ENCODE data around the gene ERCC1.
"Not testable (repeated sequence)": the region's sequence is repeated elsewhere in the genome, so short reads cannot be mapped to it uniquely, and the experiment has no call there.

ERCC1 gene

DNA sequence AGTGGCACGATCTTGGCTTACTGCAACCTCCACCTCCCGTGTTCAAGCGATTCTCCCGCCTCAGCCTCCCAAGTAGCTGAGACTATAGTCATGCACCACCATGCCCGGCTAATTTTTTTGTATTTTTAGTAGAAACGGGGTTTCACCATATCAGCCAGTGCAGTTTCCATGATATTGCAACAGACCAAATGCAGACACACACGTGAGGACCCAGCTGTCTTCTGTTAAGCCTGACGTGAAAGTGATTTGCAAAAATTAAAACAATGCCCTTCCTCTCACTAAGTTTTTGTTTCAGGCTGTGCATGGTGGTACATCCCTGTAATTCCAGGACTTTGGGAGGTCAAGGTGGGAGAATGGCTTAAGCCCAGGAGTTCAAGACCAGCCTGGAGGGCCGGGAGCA lies 7.3 kb upstream of the ERCC1 start:
- H3K4me3 ChIP-seq (ENCODE audit: low read length in 2 of 2); H3K79me1 ChIP-seq (ENCODE audit: low read depth, low read length); H2BK15ac ChIP-seq (ENCODE audit: low read length); H3K9ac ChIP-seq (ENCODE audit: low read depth, low read length, poor library complexity); H3K4ac ChIP-seq (ENCODE audit: low read length); H4K8ac ChIP-seq (ENCODE audit: low read depth, low read length); H2BK5ac ChIP-seq (ENCODE audit: low read length); DNase-seq (ENCODE audit: low spot score); H3K36me3 ChIP-seq (replicated peaks in 1 of 2; ENCODE audit: control insufficient read depth in 2 of 2, insufficient read depth in 2 of 2, low read length in 2 of 2); H3K4me2 ChIP-seq (ENCODE audit: insufficient read depth, low read length, poor library complexity, severe bottlenecking); H2BK120ac ChIP-seq (ENCODE audit: low read depth, low read length); H3K27me3 ChIP-seq (ENCODE audit: control insufficient read depth in 3 of 3, insufficient read depth in 3 of 3, low read depth in 1 of 3, low read length in 3 of 3); H3K23ac ChIP-seq (ENCODE audit: low read depth, low read length, poor library complexity); H3K27ac ChIP-seq (replicated peaks; ENCODE audit: low read length); H3K4me1 ChIP-seq (ENCODE audit: control insufficient read depth in 2 of 2, insufficient read depth in 1 of 2, low read depth in 1 of 2, low read length in 2 of 2); H3K18ac ChIP-seq (ENCODE audit: low read length); H2BK12ac ChIP-seq (ENCODE audit: low read length); H4K91ac ChIP-seq (ENCODE audit: low read depth, low read length, poor library complexity); H3K14ac ChIP-seq (ENCODE audit: low read length); H3K9me3 ChIP-seq (replicated peaks in 1 of 2; ENCODE audit: control insufficient read depth in 2 of 2, insufficient read depth in 1 of 2, low read depth in 1 of 2, low read length in 2 of 2); H2AK5ac ChIP-seq (ENCODE audit: low read depth, low read length); H2AFZ ChIP-seq (ENCODE audit: low read length): not testable (repeated sequence)
- no CpG with 5 or more reads among the region's 9 CpGs for WGBS, 2 donors (ENCODE audit: extremely low coverage in 2 of 2, insufficient read length in 2 of 2, insufficient replicate concordance in 1 of 2)

DNA sequence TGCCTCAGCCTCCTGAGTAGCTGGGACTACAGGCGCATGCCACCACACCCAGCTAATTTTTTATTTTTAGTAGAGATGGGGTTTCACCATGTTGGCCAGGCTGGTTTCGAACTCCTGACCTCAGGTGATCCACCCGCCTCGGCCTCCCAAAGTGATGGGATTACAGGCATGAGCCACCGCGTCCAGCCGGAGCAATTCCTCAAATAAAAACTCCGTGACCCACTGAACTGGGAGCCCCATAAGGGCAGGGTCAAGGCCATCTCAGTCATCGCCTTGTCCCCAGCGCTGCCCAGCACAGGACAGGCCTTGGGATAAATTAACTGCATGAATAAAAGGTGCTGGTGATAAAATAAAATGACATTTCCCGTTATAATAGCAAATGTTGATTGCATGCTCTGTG lies 6.2 kb upstream of the ERCC1 start:
- not testable (repeated sequence) for H3K9me3 ChIP-seq (replicated peaks in 1 of 2; ENCODE audit: control insufficient read depth in 2 of 2, insufficient read depth in 1 of 2, low read depth in 1 of 2, low read length in 2 of 2); H2BK5ac ChIP-seq (ENCODE audit: low read length)
- WGBS, 2 donors (ENCODE audit: extremely low coverage in 2 of 2, insufficient read length in 2 of 2, insufficient replicate concordance in 1 of 2), result no CpG with 5 or more reads among the region's 11 CpGs

DNA sequence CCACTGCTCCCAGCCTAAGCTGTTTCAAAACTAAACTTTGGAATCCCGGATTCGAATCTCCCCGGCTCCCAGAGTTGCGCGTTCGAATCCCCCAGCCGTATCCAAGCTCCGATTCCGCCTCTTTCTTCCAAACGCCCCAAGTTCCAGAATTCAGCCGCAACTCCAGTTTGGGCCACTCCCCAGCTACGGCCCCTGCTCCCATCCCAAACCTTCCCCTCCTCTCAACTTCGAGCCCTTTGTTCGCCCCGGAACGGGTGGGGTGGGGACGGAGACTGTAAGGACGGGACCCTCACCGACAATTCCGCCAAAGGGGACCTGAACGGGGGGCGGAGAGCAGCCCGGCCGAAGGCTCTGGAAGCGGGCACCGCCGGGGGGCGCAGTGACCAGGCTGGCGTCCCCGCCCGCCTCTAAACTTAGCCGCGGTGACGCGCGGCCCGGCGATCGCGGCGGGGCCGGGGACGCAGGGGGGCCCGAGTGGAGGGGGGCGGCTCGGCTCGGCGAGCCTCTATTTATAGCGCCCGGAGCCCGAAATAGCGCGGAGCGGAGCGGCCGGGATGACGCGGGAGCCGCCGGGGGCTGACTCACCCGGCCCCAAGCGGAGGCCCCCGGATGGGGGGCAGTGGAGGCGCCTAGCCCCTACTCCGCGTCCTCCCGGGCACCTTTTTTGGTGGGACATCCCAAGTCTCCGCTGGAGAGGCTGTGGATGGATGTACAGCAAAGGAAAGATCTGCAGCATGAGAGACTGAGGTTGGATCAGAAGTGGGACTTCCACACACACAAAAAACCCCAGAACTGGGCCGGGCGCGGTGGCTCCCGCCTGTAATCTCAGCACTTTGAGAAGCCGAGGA lies 4.9 kb upstream of the ERCC1 start:
- Histone ChIP-seq H3K4me2 (ENCODE audit: insufficient read depth, low read length, poor library complexity, severe bottlenecking) (peak overlapping the region; percentile 83), H3K27me3 (ENCODE audit: control insufficient read depth in 3 of 3, insufficient read depth in 3 of 3, low read depth in 1 of 3, low read length in 3 of 3) (peaks cover 0 to 4% (median 0%) of the 10 kb centered on the region in 3 experiments), H4K8ac (ENCODE audit: low read depth, low read length) (no peak overlapping the region), H3K27ac (replicated peaks; ENCODE audit: low read length) (no peak overlapping the region), H3K14ac (ENCODE audit: low read length) (no peak overlapping the region), H4K91ac (ENCODE audit: low read depth, low read length, poor library complexity) (no peak overlapping the region), H3K4ac (ENCODE audit: low read length) (no peak overlapping the region), H2AK5ac (ENCODE audit: low read depth, low read length) (no peak overlapping the region), H2BK12ac (ENCODE audit: low read length) (no peak overlapping the region), H2BK120ac (ENCODE audit: low read depth, low read length) (peak overlapping the region; percentile 87), H3K79me1 (ENCODE audit: low read depth, low read length) (no peaks in the 10 kb centered on the region), H3K9ac (ENCODE audit: low read depth, low read length, poor library complexity) (no peak overlapping the region), H3K4me3 (ENCODE audit: low read length in 2 of 2) (peak overlapping the region; percentile 52 to 87), H2BK15ac (ENCODE audit: low read length) (peak overlapping the region; percentile 58), H3K9me3 (replicated peaks in 1 of 2; ENCODE audit: control insufficient read depth in 2 of 2, insufficient read depth in 1 of 2, low read depth in 1 of 2, low read length in 2 of 2) (no peaks in the 10 kb centered on the region), H3K36me3 (replicated peaks in 1 of 2; ENCODE audit: control insufficient read depth in 2 of 2, insufficient read depth in 2 of 2, low read length in 2 of 2) (no peaks in the 10 kb centered on the region), H3K4me1 (ENCODE audit: control insufficient read depth in 2 of 2, insufficient read depth in 1 of 2, low read depth in 1 of 2, low read length in 2 of 2) (peaks cover 3 to 5% of the 10 kb centered on the region in 2 donors), H2AFZ (ENCODE audit: low read length) (peak overlapping the region; percentile 96), H2BK5ac (ENCODE audit: low read length) (peak overlapping the region; percentile 39), H3K18ac (ENCODE audit: low read length) (peak overlapping the region; percentile 96), H3K23ac (ENCODE audit: low read depth, low read length, poor library complexity) (peak overlapping the region; percentile 89)
- no peak for DNase-seq (ENCODE audit: low spot score)
- WGBS, 2 donors (ENCODE audit: extremely low coverage in 2 of 2, insufficient read length in 2 of 2, insufficient replicate concordance in 1 of 2), result no CpG with 5 or more reads among the region's 73 CpGs

More for the DNA sequence above, 6.2 kb upstream of the ERCC1 start:
- H3K18ac ChIP-seq (ENCODE audit: low read length); H2BK15ac ChIP-seq (ENCODE audit: low read length); H4K8ac ChIP-seq (ENCODE audit: low read depth, low read length); H3K27me3 ChIP-seq (ENCODE audit: control insufficient read depth in 3 of 3, insufficient read depth in 3 of 3, low read depth in 1 of 3, low read length in 3 of 3); H3K4me3 ChIP-seq (ENCODE audit: low read length in 2 of 2); H4K91ac ChIP-seq (ENCODE audit: low read depth, low read length, poor library complexity); DNase-seq (ENCODE audit: low spot score); H3K9ac ChIP-seq (ENCODE audit: low read depth, low read length, poor library complexity); H3K27ac ChIP-seq (replicated peaks; ENCODE audit: low read length); H3K4ac ChIP-seq (ENCODE audit: low read length); H3K4me1 ChIP-seq (ENCODE audit: control insufficient read depth in 2 of 2, insufficient read depth in 1 of 2, low read depth in 1 of 2, low read length in 2 of 2); H3K14ac ChIP-seq (ENCODE audit: low read length); H2AK5ac ChIP-seq (ENCODE audit: low read depth, low read length); H3K79me1 ChIP-seq (ENCODE audit: low read depth, low read length); H3K4me2 ChIP-seq (ENCODE audit: insufficient read depth, low read length, poor library complexity, severe bottlenecking); H3K23ac ChIP-seq (ENCODE audit: low read depth, low read length, poor library complexity); H3K36me3 ChIP-seq (replicated peaks in 1 of 2; ENCODE audit: control insufficient read depth in 2 of 2, insufficient read depth in 2 of 2, low read length in 2 of 2); H2BK120ac ChIP-seq (ENCODE audit: low read depth, low read length); H2BK12ac ChIP-seq (ENCODE audit: low read length); H2AFZ ChIP-seq (ENCODE audit: low read length): not testable (repeated sequence)

DNA sequence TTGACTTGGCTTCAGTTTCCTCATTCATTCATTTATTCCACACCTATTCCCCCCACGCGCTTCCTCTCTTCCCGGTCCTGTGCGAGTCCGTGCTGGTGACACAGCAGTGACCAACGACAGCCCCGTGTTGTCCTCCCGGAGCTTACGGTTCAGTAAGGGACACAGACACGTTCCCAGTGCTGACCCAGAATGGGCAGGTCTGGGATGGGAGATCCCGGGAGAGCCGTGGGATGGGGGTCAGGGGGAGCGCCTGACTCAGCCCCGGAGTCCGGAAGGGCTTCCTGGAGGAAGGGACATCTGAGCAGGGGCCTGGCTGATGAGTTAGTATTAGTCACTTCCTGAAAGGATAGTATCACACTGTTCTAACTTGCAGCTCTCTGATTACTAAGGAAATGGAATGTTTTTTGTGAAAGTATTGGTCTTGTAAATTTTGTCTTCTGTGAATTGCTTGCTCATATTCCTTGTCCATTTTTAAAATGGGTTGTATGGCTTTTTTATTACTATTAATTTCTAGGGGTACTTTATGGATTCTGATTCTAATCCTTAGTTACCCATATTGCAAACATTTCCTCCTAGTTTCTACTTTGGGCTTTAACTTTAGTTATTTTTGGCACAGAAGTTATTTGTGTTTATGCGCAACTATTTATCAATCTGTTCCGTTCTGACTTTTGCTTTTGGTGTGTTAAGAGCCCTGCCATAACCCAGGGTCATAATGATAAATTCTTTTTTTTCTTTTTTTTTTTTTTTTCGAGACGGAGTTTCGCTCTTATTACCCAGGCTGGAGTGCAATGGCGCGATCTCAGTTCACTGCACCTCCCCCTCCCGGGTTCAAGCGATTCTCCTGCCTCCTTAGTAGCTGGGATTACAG lies 708 bp upstream of the ERCC1 start:
- no peak overlapping the region for H2BK5ac ChIP-seq (ENCODE audit: low read length)
- peak overlapping the region; percentile 97 for H2AFZ ChIP-seq (ENCODE audit: low read length)
- peak overlapping the region; percentile 82 to 87 for H3K4me3 ChIP-seq (ENCODE audit: low read length in 2 of 2)
- peaks cover 6 to 10% of the 10 kb centered on the region in 2 donors for H3K4me1 ChIP-seq (ENCODE audit: control insufficient read depth in 2 of 2, insufficient read depth in 1 of 2, low read depth in 1 of 2, low read length in 2 of 2)
- no CpG with 5 or more reads among the region's 24 CpGs for WGBS, 2 donors (ENCODE audit: extremely low coverage in 2 of 2, insufficient read length in 2 of 2, insufficient replicate concordance in 1 of 2)
- peak overlapping the region; percentile 98 for H3K18ac ChIP-seq (ENCODE audit: low read length)
- H2BK15ac ChIP-seq (ENCODE audit: low read length), result peak overlapping the region; percentile 15
- no peak overlapping the region for H3K14ac ChIP-seq (ENCODE audit: low read length)
- H3K4me2 ChIP-seq (ENCODE audit: insufficient read depth, low read length, poor library complexity, severe bottlenecking), result peak overlapping the region; percentile 99
- peak overlapping the region; percentile 75 for H3K23ac ChIP-seq (ENCODE audit: low read depth, low read length, poor library complexity)
- H3K27ac ChIP-seq (replicated peaks; ENCODE audit: low read length), result peak overlapping the region; percentile 93
- peaks cover 14 to 27% of the 10 kb centered on the region in 2 donors for H3K36me3 ChIP-seq (replicated peaks in 1 of 2; ENCODE audit: control insufficient read depth in 2 of 2, insufficient read depth in 2 of 2, low read length in 2 of 2)
- no peak overlapping the region for H4K8ac ChIP-seq (ENCODE audit: low read depth, low read length)
- peaks cover 0 to 4% (median 0%) of the 10 kb centered on the region in 3 experiments for H3K27me3 ChIP-seq (ENCODE audit: control insufficient read depth in 3 of 3, insufficient read depth in 3 of 3, low read depth in 1 of 3, low read length in 3 of 3)
- no peak overlapping the region for H2BK120ac ChIP-seq (ENCODE audit: low read depth, low read length)
- H2AK5ac ChIP-seq (ENCODE audit: low read depth, low read length), result no peak overlapping the region
- H3K4ac ChIP-seq (ENCODE audit: low read length), result no peak overlapping the region
- DNase-seq (ENCODE audit: low spot score), result no peak
- H2BK12ac ChIP-seq (ENCODE audit: low read length), result peak overlapping the region; percentile 14
- H3K79me1 ChIP-seq (ENCODE audit: low read depth, low read length), result peaks cover 4% of the 10 kb centered on the region
- H3K9ac ChIP-seq (ENCODE audit: low read depth, low read length, poor library complexity), result peak overlapping the region; percentile 93
- no peak overlapping the region for H4K91ac ChIP-seq (ENCODE audit: low read depth, low read length, poor library complexity)
- no peaks in the 10 kb centered on the region for H3K9me3 ChIP-seq (replicated peaks in 1 of 2; ENCODE audit: control insufficient read depth in 2 of 2, insufficient read depth in 1 of 2, low read depth in 1 of 2, low read length in 2 of 2)
